Activated CD4-positive, alpha-beta T cell treated with anti-CD3 and anti-CD28 coated beads, Interleukin-2, amount 10 ng/mL, durations not matched to agents 7 days and 5 days (primary cell): ENCODE results near the gene PARK7. TPM values are rescaled to one million over a fixed set of nuclear protein-coding genes. Genes with fewer than 3 reads are reported as not detected.
A peak's percentile ranks its signal among the peaks of the same experiment; 100 is the strongest.
"Not testable (repeated sequence)": the region's sequence is repeated elsewhere in the genome, so short reads cannot be mapped to it uniquely, and the experiment has no call there.

ENCODE experiments used
- CTCF ChIA-PET: fragments of 350-600 bp; sonication (Branson Sonifier 250); formaldehyde crosslinking; loops from one replicate; lab custom pipeline; 2021; ENCODE audit warnings: antibody characterized with exemption; lab: Charles Lee
- POLR2A ChIA-PET: fragments of 350-600 bp; sonication (Branson Sonifier 250); formaldehyde crosslinking; loops from one replicate; lab custom pipeline; 2021; ENCODE audit warnings: antibody characterized with exemption; lab: Charles Lee
- DNase-seq: peaks from one replicate; pipeline ENCODE4 v3.0.0-alpha.2; 2020
- H3K27ac Mint-ChIP-seq: one replicate; pipeline ENCODE4 v1.8.0; 2021; ENCODE audit warnings: mild to moderate bottlenecking, moderate library complexity, mixed read lengths
- H3K27me3 Mint-ChIP-seq: one replicate; pipeline ENCODE4 v1.8.0; 2021; ENCODE audit warnings: mixed read lengths
- H3K36me3 Mint-ChIP-seq: one replicate; pipeline ENCODE4 v1.8.0; 2021; ENCODE audit warnings: low read depth, mixed read lengths
- H3K4me1 Mint-ChIP-seq: one replicate; pipeline ENCODE4 v1.8.0; 2021; ENCODE audit warnings: mixed read lengths
- H3K4me3 Mint-ChIP-seq: one replicate; pipeline ENCODE4 v1.8.0; 2021; ENCODE audit warnings: mild to moderate bottlenecking, moderate library complexity, mixed read lengths
- H3K9me3 Mint-ChIP-seq: one replicate; pipeline ENCODE4 v1.8.0; 2021; ENCODE audit warnings: mixed read lengths
- total RNA-seq, 2 experiments: library from RNA; stranded (reverse); gene quantifications; one replicate each; pipeline ENCODE4 v1.2.3, GENCODE V29; 2021

The PARK7 gene
- total RNA-seq, 2 experiments from 2014 or later = 226 to 232 TPM

DNA sequence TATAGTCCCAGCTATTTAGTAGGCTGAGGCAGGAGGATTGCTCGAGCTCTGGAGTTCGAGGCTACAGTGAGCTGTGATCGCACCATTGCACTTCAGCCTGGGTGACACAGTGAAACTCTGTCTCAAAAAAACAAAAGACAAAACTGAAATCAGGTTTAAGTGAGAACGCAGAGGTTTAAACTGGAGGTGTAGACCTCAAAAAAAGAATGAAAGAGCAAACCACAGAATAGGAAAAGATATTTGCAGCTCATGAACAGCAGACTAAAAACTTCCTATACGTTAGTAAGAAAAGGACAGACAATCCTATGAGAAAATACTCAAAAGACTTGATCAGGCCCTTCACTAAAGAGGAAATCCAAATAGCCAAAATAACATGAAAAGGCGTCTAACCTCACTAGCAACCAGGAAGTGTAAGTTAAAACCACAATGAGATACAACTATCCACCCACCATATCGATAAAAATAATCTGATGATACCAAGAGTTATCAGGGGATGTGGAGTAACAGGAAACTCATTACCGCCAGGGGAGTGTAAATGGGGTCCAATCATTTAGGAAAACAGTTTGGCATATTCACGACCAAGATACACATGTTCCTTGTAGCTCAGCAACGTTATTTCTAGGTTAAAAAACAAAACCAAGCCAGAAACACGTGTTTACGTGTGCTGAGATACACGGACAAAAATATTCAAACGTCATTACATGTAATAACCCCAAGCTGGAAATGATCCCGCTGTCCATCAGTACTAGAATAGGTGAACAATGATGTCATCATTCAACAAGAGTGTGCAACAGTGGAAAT is 30.7 kb upstream of the PARK7 start:
- Mint-ChIP-seq H3K4me1 (peaks cover 22% of the 10 kb centered on the region), H3K36me3 (no peaks in the 10 kb centered on the region), H3K4me3 (no peak overlapping the region), H3K9me3 (no peaks in the 10 kb centered on the region), H3K27me3 (no peaks in the 10 kb centered on the region), H3K27ac (peak overlapping the region; percentile 87)
- ChIA-PET POLR2A (no interaction called here), CTCF (interaction anchor here (0.8 to 0.9 kb wide), 2 partner anchors 9 to 12 kb away, joined by 3 read pairs; partner anchors contain the start of gene TNFRSF9)
- no peak for DNase-seq

- Mint-ChIP-seq H3K9me3 (no peaks in the 10 kb centered on the region), H3K4me3 (no peak overlapping the region), H3K4me1 (peaks cover 22% of the 10 kb centered on the region), H3K27ac (peak overlapping the region; percentile 87), H3K27me3 (no peaks in the 10 kb centered on the region), H3K36me3 (no peaks in the 10 kb centered on the region)
- POLR2A ChIA-PET = no interaction called here
- no peak for DNase-seq
- CTCF ChIA-PET = no interaction called here
Observed at GRCh38 chr1:7931446-7931812, 30.1 kb upstream of the PARK7 start.

GRCh38 chr1:7932524-7933138 is 28.9 kb upstream of the PARK7 start:
- Mint-ChIP-seq H3K4me3 (no peak overlapping the region), H3K36me3 (no peaks in the 10 kb centered on the region), H3K27ac (peak overlapping the region; percentile 38), H3K27me3 (no peaks in the 10 kb centered on the region), H3K9me3 (no peaks in the 10 kb centered on the region), H3K4me1 (peaks cover 22% of the 10 kb centered on the region)
- ChIA-PET POLR2A (no interaction called here), CTCF (no interaction called here)
- no peak for DNase-seq

DNA sequence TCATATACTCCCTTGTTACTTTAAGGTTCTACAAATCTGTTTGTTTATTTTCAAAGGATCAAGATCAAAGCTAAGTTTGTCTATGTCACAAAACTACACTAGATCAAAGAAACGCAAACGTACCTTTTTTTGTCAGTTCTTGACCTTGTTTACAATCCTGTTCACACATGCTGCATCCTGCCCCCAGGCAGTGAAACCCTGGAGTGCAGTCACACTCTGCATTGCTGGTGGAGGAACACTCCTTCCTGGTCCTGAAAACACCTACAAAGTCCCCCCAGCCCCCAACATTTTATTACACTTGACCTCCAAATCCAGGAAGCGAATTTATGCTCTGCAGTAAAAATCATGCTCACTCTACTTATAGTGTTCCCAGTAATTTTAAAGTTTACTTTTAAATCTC is 23.4 kb upstream of the PARK7 start:
- Mint-ChIP-seq H3K36me3 (peaks cover 3% of the 10 kb centered on the region), H3K9me3 (no peaks in the 10 kb centered on the region), H3K27ac (no peak overlapping the region), H3K4me1 (peaks cover 27% of the 10 kb centered on the region), H3K4me3 (no peak overlapping the region), H3K27me3 (peaks cover 29% of the 10 kb centered on the region)
- CTCF ChIA-PET = interaction anchor here (1.1 kb wide), 1 partner anchor 15 kb away, joined by 3 read pairs; no protein-coding TSS in a partner anchor
- POLR2A ChIA-PET = no interaction called here
- no peak for DNase-seq

DNA sequence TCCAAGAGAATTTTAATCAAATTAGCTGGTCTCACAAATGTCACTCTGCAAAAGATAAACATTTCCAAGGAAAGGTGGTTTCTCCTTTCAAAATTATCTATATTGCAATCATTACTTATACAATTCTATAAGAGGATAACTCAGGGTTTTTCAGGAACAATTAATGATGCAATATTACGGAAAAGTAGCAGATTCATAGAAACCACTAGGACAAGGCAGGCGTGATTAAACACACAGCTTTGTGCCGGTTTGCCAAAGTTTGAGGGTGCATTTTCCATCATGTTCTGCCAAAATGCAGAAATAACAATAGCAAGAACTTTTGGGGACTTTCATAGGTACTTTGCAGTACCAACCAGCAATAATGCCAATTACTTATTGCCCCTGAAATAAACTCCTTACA is 21.5 kb upstream of the PARK7 start:
- ChIA-PET CTCF (interaction anchor here (0.6 to 1.2 kb wide), 7 partner anchors 9 to 331 kb away, joined by 3 to 5 read pairs (median 3); no protein-coding TSS in a partner anchor), POLR2A (no interaction called here)
- Mint-ChIP-seq H3K4me1 (peaks cover 27% of the 10 kb centered on the region), H3K36me3 (peaks cover 3% of the 10 kb centered on the region), H3K27me3 (peaks cover 35% of the 10 kb centered on the region), H3K4me3 (no peak overlapping the region), H3K27ac (no peak overlapping the region), H3K9me3 (no peaks in the 10 kb centered on the region)
- DNase-seq = no peak

GRCh38 chr1:7940745-7941436 is 20.6 kb upstream of the PARK7 start, which contains the start of gene TNFRSF9:
Gene TNFRSF9, minus strand, starts transcription at chr1:7940839. Its CDS starts 845 bp downstream, at chr1:7939994.
- no peak within 1 kb of the TSS for H3K27ac Mint-ChIP-seq
- H3K9me3 Mint-ChIP-seq = no peaks in the 10 kb centered on the region
- peak within 1 kb of the TSS; percentile 50 for H3K4me3 Mint-ChIP-seq
- peaks cover 37% of the 10 kb centered on the region for H3K27me3 Mint-ChIP-seq
- H3K4me1 Mint-ChIP-seq = peaks cover 27% of the 10 kb centered on the region
- POLR2A ChIA-PET = no interaction called here
- no peak for DNase-seq
- H3K36me3 Mint-ChIP-seq = peaks cover 3% of the 10 kb centered on the region
- CTCF ChIA-PET = interaction anchor here (0.6 to 1.2 kb wide), 7 partner anchors 8 to 1478 kb away, joined by 3 to 5 read pairs (median 4); no protein-coding TSS in a partner anchor

DNA sequence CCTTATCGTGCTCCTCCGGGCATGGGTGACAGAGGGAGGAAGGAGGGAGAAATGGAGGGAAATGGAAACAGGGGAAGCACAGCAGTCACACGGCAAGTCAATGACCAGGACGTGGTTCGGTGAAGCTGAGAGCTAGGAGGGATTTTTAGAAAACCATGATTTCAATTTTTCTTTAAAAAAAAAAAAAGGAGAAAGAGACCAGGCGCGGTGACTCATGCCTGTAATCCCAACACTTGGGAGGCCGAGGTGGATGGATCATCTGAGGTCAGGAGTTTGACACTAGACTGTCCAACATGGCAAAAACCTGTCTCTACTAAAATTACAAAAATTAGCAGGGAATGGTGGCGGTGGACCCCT is 20.1 kb upstream of the PARK7 start:
- ChIA-PET CTCF (interaction anchor here (0.6 to 1.0 kb wide), 3 partner anchors 8 to 1479 kb away, joined by 3 to 5 read pairs (median 4); no protein-coding TSS in a partner anchor), POLR2A (no interaction called here)
- Mint-ChIP-seq H3K4me1 (peaks cover 27% of the 10 kb centered on the region), H3K36me3 (peaks cover 3% of the 10 kb centered on the region), H3K27ac (no peak overlapping the region), H3K4me3 (peak overlapping the region; percentile 11), H3K27me3 (peaks cover 37% of the 10 kb centered on the region), H3K9me3 (no peaks in the 10 kb centered on the region)
- no peak for DNase-seq

DNA sequence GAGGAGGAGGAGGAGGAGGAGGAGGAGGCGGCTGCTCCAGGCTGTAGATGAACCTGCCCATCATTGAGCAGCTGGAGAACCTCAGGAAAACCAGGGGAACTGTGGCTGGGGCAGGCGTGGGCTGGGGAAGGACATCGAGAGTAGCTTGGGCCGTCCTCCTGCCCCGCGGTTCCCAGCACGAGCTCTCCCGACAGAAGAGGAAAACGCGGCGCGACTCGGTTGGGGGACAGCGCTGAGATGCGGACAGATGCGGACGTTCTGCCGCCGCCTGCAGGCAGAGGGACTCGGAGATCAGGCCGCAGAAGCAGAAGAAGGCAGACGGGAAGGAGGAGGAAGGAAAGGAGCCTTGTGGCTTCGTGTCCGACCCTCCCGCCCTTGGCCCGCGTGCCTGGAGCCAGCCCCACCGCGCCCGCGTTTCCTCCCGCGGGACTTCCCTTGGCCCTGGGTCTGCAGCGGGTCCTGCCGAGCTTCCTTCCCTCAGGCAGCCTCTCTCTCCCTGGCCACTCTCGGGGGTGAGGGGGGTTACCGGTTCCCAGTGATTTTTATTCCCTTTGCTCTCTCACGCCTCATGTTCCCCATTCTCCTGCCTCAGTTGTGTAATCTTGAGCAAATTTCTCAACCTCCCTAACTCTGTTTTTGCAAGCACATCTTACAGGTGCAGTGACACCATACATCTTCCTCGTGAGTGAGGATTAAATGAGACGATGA is 19.1 kb upstream of the PARK7 start:
- Mint-ChIP-seq H3K4me1 (peaks cover 27% of the 10 kb centered on the region), H3K36me3 (peaks cover 3% of the 10 kb centered on the region), H3K4me3 (no peak overlapping the region), H3K27ac (no peak overlapping the region), H3K27me3 (peaks cover 38% of the 10 kb centered on the region), H3K9me3 (no peaks in the 10 kb centered on the region)
- POLR2A ChIA-PET = no interaction called here
- peak; percentile 27 for DNase-seq
- CTCF ChIA-PET = interaction anchor here (0.8 to 1.0 kb wide), 3 partner anchors 12 to 597 kb away, joined by 3 to 4 read pairs (median 3); no protein-coding TSS in a partner anchor

- Mint-ChIP-seq H3K27ac (no peak overlapping the region), H3K4me3 (no peak overlapping the region), H3K27me3 (peaks cover 38% of the 10 kb centered on the region), H3K36me3 (peaks cover 3% of the 10 kb centered on the region), H3K4me1 (peaks cover 26% of the 10 kb centered on the region), H3K9me3 (no peaks in the 10 kb centered on the region)
- DNase-seq = no peak
- CTCF ChIA-PET = interaction anchor here (0.9 to 1.1 kb wide), 2 partner anchors 9 to 20 kb away, joined by 3 to 4 read pairs; no protein-coding TSS in a partner anchor
- POLR2A ChIA-PET = no interaction called here
Observed at GRCh38 chr1:7943251-7943650, 18.3 kb upstream of the PARK7 start.

GRCh38 chr1:7948960-7949359 is 12.6 kb upstream of the PARK7 start:
- peak; percentile 63 for DNase-seq
- no peaks in the 10 kb centered on the region for H3K9me3 Mint-ChIP-seq
- ChIA-PET CTCF (interaction anchor here (0.8 to 1.3 kb wide), 3 partner anchors 8 to 26 kb away, joined by 3 to 5 read pairs (median 3); partner anchors contain the start of genes PARK7 and TNFRSF9), POLR2A (no interaction called here)
- H3K4me3 Mint-ChIP-seq = no peak overlapping the region
- peaks cover 24% of the 10 kb centered on the region for H3K4me1 Mint-ChIP-seq
- peak overlapping the region; percentile 63 for H3K27ac Mint-ChIP-seq
- peaks cover 3% of the 10 kb centered on the region for H3K27me3 Mint-ChIP-seq
- no peaks in the 10 kb centered on the region for H3K36me3 Mint-ChIP-seq

DNA sequence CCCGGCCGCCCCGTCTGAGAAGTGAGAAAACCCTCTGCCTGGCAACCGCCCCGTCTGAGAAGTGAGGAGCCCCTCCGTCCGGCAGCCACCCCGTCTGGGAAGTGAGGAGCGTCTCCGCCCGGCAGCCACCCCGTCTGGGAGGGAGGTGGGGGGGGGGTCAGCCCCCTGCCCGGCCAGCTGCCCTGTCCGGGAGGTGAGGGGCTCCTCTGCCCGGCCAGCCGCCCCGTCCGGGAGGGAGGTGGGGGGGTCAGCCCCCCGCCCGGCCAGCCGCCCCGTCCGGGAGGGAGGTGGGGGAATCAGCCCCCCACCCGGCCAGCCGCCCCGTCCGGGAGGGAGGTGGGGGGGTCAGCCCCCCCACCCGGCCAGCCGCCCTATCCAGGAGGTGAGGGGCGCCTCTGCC is 8.7 kb upstream of the PARK7 start:
- DNase-seq, CTCF ChIA-PET, H3K36me3 Mint-ChIP-seq, H3K27ac Mint-ChIP-seq, H3K4me3 Mint-ChIP-seq, H3K27me3 Mint-ChIP-seq, POLR2A ChIA-PET, H3K9me3 Mint-ChIP-seq: not testable (repeated sequence)
- H3K4me1 Mint-ChIP-seq = peaks cover 49% of the 10 kb centered on the region
